Activated T-cell treated with anti-CD3 and anti-CD28 coated beads, Interleukin-2, amount 50 U/mL, for 4 hours (primary cell): ENCODE data around the gene ACTR8. TPM values are rescaled to one million over a fixed set of nuclear protein-coding genes. Genes with fewer than 3 reads are reported as not detected.

Source experiments
- ATAC-seq, 2 donors: fragments of 200-7000 bp; cut with Tn5 transposase; one replicate each; pipeline ENCODE4 v1.10.0; 2021
- DNase-seq: peaks from one replicate; pipeline ENCODE4 v3.0.0-alpha.2; 2020
- H3K27me3 Mint-ChIP-seq: one replicate; pipeline ENCODE4 v1.8.0; 2021; ENCODE audit warnings: low read depth, mixed read lengths
- H3K36me3 Mint-ChIP-seq: one replicate; pipeline ENCODE4 v1.8.0; 2022; ENCODE audit warnings: mixed read lengths; ENCODE audit not compliant: insufficient read depth
- H3K4me1 Mint-ChIP-seq: one replicate; pipeline ENCODE4 v1.8.0; 2021; ENCODE audit warnings: low read depth, mixed read lengths
- H3K4me3 Mint-ChIP-seq: one replicate; pipeline ENCODE4 v1.8.0; 2021; ENCODE audit warnings: mild to moderate bottlenecking, moderate library complexity, mixed read lengths
- H3K9me3 Mint-ChIP-seq: one replicate; pipeline ENCODE4 v1.8.0; 2021; ENCODE audit warnings: mixed read lengths
- total RNA-seq, 3 donors: library from RNA; stranded (reverse); gene quantifications; one replicate each; pipeline ENCODE4 v1.2.1, GENCODE V29; 2021

ACTR8 gene
- total RNA-seq, 3 donors from 2014 or later, result 28.1 to 36.3 (median 36.2) TPM

- Mint-ChIP-seq H3K9me3 (no peaks in the 10 kb centered on the region), H3K4me3 (no peak overlapping the region), H3K36me3 (no peaks in the 10 kb centered on the region), H3K4me1 (no peaks in the 10 kb centered on the region), H3K27me3 (no peaks in the 10 kb centered on the region)
- DNase-seq, result no peak
- ATAC-seq, result no peak
Measured at GRCh38 chr3:53820084-53820483, 61.9 kb downstream of the ACTR8 start.

GRCh38 chr3:53819163-53819868 lies 62.6 kb downstream of the ACTR8 start:
- DNase-seq, result no peak
- H3K27me3 Mint-ChIP-seq, result no peaks in the 10 kb centered on the region
- H3K4me1 Mint-ChIP-seq, result no peaks in the 10 kb centered on the region

GRCh38 chr3:53818221-53819162 lies 63.5 kb downstream of the ACTR8 start:
- H3K9me3 Mint-ChIP-seq, result no peaks in the 10 kb centered on the region
- DNase-seq, result no peak
- H3K36me3 Mint-ChIP-seq, result no peaks in the 10 kb centered on the region
- H3K4me3 Mint-ChIP-seq, result no peak overlapping the region
- ATAC-seq, result no peak
- H3K27me3 Mint-ChIP-seq, result no peaks in the 10 kb centered on the region
- no peaks in the 10 kb centered on the region for H3K4me1 Mint-ChIP-seq

More at GRCh38 chr3:53819163-53819868, 62.6 kb downstream of the ACTR8 start:
- no peaks in the 10 kb centered on the region for H3K36me3 Mint-ChIP-seq
- no peak for ATAC-seq
- no peaks in the 10 kb centered on the region for H3K9me3 Mint-ChIP-seq
- no peak overlapping the region for H3K4me3 Mint-ChIP-seq

- DNase-seq (no peak), ATAC-seq (no peak)
- no peaks in the 10 kb centered on the region for H3K27me3 Mint-ChIP-seq
- no peaks in the 10 kb centered on the region for H3K4me1 Mint-ChIP-seq
- no peaks in the 10 kb centered on the region for H3K9me3 Mint-ChIP-seq
- no peak overlapping the region for H3K4me3 Mint-ChIP-seq
- H3K36me3 Mint-ChIP-seq, result no peaks in the 10 kb centered on the region
Measured at GRCh38 chr3:53817809-53818208, 64.1 kb downstream of the ACTR8 start.

- Mint-ChIP-seq H3K9me3 (no peaks in the 10 kb centered on the region), H3K4me1 (no peaks in the 10 kb centered on the region), H3K4me3 (no peak overlapping the region), H3K36me3 (no peaks in the 10 kb centered on the region), H3K27me3 (no peaks in the 10 kb centered on the region)
- DNase-seq (no peak), ATAC-seq (no peak)
Measured at GRCh38 chr3:53817211-53817610, 64.7 kb downstream of the ACTR8 start.

Other genes starting within 250 kb of the ACTR8 start
- under 1 TPM; 0.38 to 0.69 (median 0.46) TPM for gene CHDH, start 35.7 kb downstream of the ACTR8 start, total RNA-seq
- 1 to 10 TPM in 1 of 3 donors, under 1 TPM in 2; 0.53 to 1.3 (median 0.73) TPM for gene IL17RB, start 35.6 kb downstream of the ACTR8 start, total RNA-seq
- gene SELENOK, start 9.7 kb upstream of the ACTR8 start, total RNA-seq, result 10 to 100 TPM; 65.0 to 81.9 (median 68.6) TPM
- gene CACNA2D3, start 240.4 kb upstream of the ACTR8 start, total RNA-seq, result not detected